PC-9 (cell line): ENCODE results near the gene NGB. TPM values are rescaled to one million over a fixed set of nuclear protein-coding genes. Genes with fewer than 3 reads are reported as not detected.

Source experiments
- BruUV-seq: library from RNA; stranded (reverse); fragments of 400-500 nt; replicated peaks from 2 replicates; lab custom pipeline; 2021; lab: Mats Ljungman, UMichigan
- CTCF ChIA-PET: fragments of 300-600 bp; sonication (Branson Sonifier 250); formaldehyde crosslinking; loops from one replicate; lab custom pipeline; 2022; ENCODE audit warnings: antibody characterized with exemption; lab: Charles Lee
- POLR2A ChIA-PET: fragments of 300-600 bp; sonication (Branson Sonifier 250); formaldehyde crosslinking; loops from one replicate; lab custom pipeline; 2022; ENCODE audit warnings: antibody characterized with exemption; ENCODE audit not compliant: unreplicated experiment; lab: Charles Lee
- DNase-seq, 2 experiments: peaks; one replicate each; pipeline versions ENCODE4 v3.0.0 to v3.0.0-alpha.2; 2015 to 2022; ENCODE audit warnings: mixed read lengths in 1 of 2
- H2AFZ ChIP-seq: fragments of 200-600 bp; sonication (generic); 2 replicates; pipeline ENCODE4 v1.8.1; 2017; ENCODE audit warnings: antibody characterized with exemption
- H3F3A ChIP-seq: fragments of 200-600 bp; sonication (generic); 2 replicates; pipeline ENCODE4 v1.8.1; 2017; ENCODE audit warnings: antibody characterized with exemption, mild to moderate bottlenecking, low read depth; ENCODE audit not compliant: insufficient read depth
- H3K27ac ChIP-seq: fragments of 200-600 bp; sonication (generic); 2 replicates; pipeline ENCODE4 v1.6.1; 2016; ENCODE audit warnings: mixed run types
- H3K27me3 ChIP-seq: fragments of 200-600 bp; sonication (generic); 2 replicates; pipeline ENCODE4 v1.6.1; 2016; ENCODE audit warnings: low read depth, mixed run types; ENCODE audit not compliant: insufficient read depth
- H3K36me3 ChIP-seq: fragments of 200-600 bp; sonication (generic); 2 replicates; pipeline ENCODE4 v1.6.1; 2016; ENCODE audit warnings: low read depth, mixed run types
- H3K4me1 ChIP-seq: fragments of 200-600 bp; sonication (generic); replicated peaks from 2 replicates; pipeline ENCODE4 v1.6.1; 2016; ENCODE audit warnings: mixed run types; ENCODE audit not compliant: insufficient read depth
- H3K4me2 ChIP-seq: fragments of 200-600 bp; sonication (generic); 2 replicates; pipeline ENCODE4 v1.6.1; 2017; ENCODE audit warnings: mixed run types
- H3K4me3 ChIP-seq: fragments of 200-600 bp; sonication (generic); 2 replicates; pipeline ENCODE4 v1.6.1; 2016; ENCODE audit warnings: mixed run types
- H3K79me2 ChIP-seq: fragments of 200-600 bp; sonication (generic); 2 replicates; pipeline ENCODE4 v1.6.1; 2017; ENCODE audit warnings: low read depth, mixed run types
- H3K9me2 ChIP-seq: fragments of 200-600 bp; sonication (generic); 2 replicates; pipeline ENCODE4 v1.8.1; 2017; ENCODE audit warnings: mild to moderate bottlenecking; ENCODE audit not compliant: insufficient read depth
- H3K9me3 ChIP-seq: fragments of 200-600 bp; sonication (generic); 2 replicates; pipeline ENCODE4 v1.8.1; 2016; ENCODE audit warnings: low read depth; ENCODE audit not compliant: insufficient read depth
- H4K20me1 ChIP-seq: fragments of 200-600 bp; sonication (generic); 2 replicates; pipeline ENCODE4 v1.8.1; 2017; ENCODE audit not compliant: insufficient read depth
- CTCF ChIP-seq: fragments of 200-600 bp; sonication (generic); conservative IDR thresholded peaks from 2 replicates; pipeline ENCODE4 v1.6.1; 2017; ENCODE audit warnings: mixed run types, antibody characterized with exemption, mild to moderate bottlenecking, moderate library complexity
- EZH2 ChIP-seq: fragments of 200-600 bp; sonication (generic); IDR thresholded peaks from 2 replicates; pipeline ENCODE4 v1.8.0; 2017; ENCODE audit warnings: antibody characterized with exemption, low read depth
- intact Hi-C: fragments of 100-400 bp; cut with micrococcal nuclease; formaldehyde crosslinking; loops from one replicate; pipeline ENCODE4 v1.10.0; 2022; ENCODE audit not compliant: unreplicated experiment
- total RNA-seq: library from RNA; stranded (reverse); gene quantifications from 2 replicates; pipeline ENCODE4 v1.2.3, GENCODE V29; 2021

NGB gene
- total RNA-seq, 1 experiment from 2014 or later, result not detected

- BruUV-seq, result no TSS peak
- Histone ChIP-seq H3F3A (no peaks in the 10 kb centered on the region), H3K27ac (no peak overlapping the region), H3K4me1 (no peaks in the 10 kb centered on the region), H3K9me2 (no peaks in the 10 kb centered on the region), H2AFZ (no peak overlapping the region), H4K20me1 (no peaks in the 10 kb centered on the region), H3K4me2 (no peak overlapping the region), H3K79me2 (no peaks in the 10 kb centered on the region), H3K27me3 (peaks cover 81% of the 10 kb centered on the region), H3K4me3 (no peak overlapping the region), H3K9me3 (no peaks in the 10 kb centered on the region), H3K36me3 (no peaks in the 10 kb centered on the region)
- intact Hi-C loops, result no loop called here
- no peak for DNase-seq
- CTCF ChIA-PET, result no interaction called here
- POLR2A ChIA-PET, result no interaction called here
- no peak for TF ChIP-seq EZH2
- no peak for TF ChIP-seq CTCF
Observed at GRCh38 chr14:77225254-77225653, 45.8 kb downstream of the NGB start.

- Histone ChIP-seq H3K4me2 (no peak overlapping the region), H3K27me3 (peaks cover 84% of the 10 kb centered on the region), H4K20me1 (no peaks in the 10 kb centered on the region), H3K27ac (no peak overlapping the region), H2AFZ (no peak overlapping the region), H3K36me3 (no peaks in the 10 kb centered on the region), H3K79me2 (no peaks in the 10 kb centered on the region), H3K4me1 (no peaks in the 10 kb centered on the region), H3K9me3 (no peaks in the 10 kb centered on the region), H3F3A (no peaks in the 10 kb centered on the region), H3K4me3 (no peak overlapping the region), H3K9me2 (no peaks in the 10 kb centered on the region)
- ChIA-PET CTCF (interaction anchor here (0.6 kb wide), 1 partner anchor 601 kb away, joined by 4 read pairs; no protein-coding TSS in a partner anchor), POLR2A (no interaction called here)
- no peak for DNase-seq
- intact Hi-C loops, result no loop called here
- BruUV-seq, result no TSS peak
- TF ChIP-seq CTCF (no peak), EZH2 (no peak)
Observed at GRCh38 chr14:77224212-77224611, 46.8 kb downstream of the NGB start.

GRCh38 chr14:77222546-77223225 is 48.3 kb downstream of the NGB start:
- H3K36me3 ChIP-seq, result no peaks in the 10 kb centered on the region
- intact Hi-C loops, result no loop called here
- H3K9me3 ChIP-seq, result no peaks in the 10 kb centered on the region
- BruUV-seq, result no TSS peak
- H3F3A ChIP-seq, result no peaks in the 10 kb centered on the region
- H3K27me3 ChIP-seq, result peaks cover 84% of the 10 kb centered on the region
- CTCF ChIA-PET, result no interaction called here
- no peaks in the 10 kb centered on the region for H3K4me1 ChIP-seq
- no peak overlapping the region for H3K4me2 ChIP-seq
- no peak overlapping the region for H2AFZ ChIP-seq
- no peaks in the 10 kb centered on the region for H3K79me2 ChIP-seq
- no peak overlapping the region for H3K27ac ChIP-seq
- POLR2A ChIA-PET, result no interaction called here
- TF ChIP-seq CTCF (no peak), EZH2 (no peak)
- no peak for DNase-seq
- no peak overlapping the region for H3K4me3 ChIP-seq
- no peaks in the 10 kb centered on the region for H3K9me2 ChIP-seq
- no peaks in the 10 kb centered on the region for H4K20me1 ChIP-seq
